Measurements from ENCODE around the gene SNRPD1.

The SNRPD1 gene

GRCh38 chr18:21599585-21600525, 12.3 kb upstream of the SNRPD1 start (continued):
- TF ChIP-seq ZNF155 (tag by site-specific recombination; IDR thresholded peaks at IDR 0.05) (no peak), SALL2 (tag by site-specific recombination; IDR thresholded peaks at IDR 0.05; ENCODE audit: borderline replicate concordance) (no peak), ATF2 (tag by site-specific recombination; IDR thresholded peaks at IDR 0.05; ENCODE audit: low read depth) (no peak), ZNF121 (tag by site-specific recombination; IDR thresholded peaks at IDR 0.05) (peak; percentile 35; the same call in 1 of the 2 replicates), BCL11A (tag by site-specific recombination; IDR thresholded peaks at IDR 0.05; ENCODE audit: low read depth) (no peak), MZF1 (tag by site-specific recombination; IDR thresholded peaks at IDR 0.05; ENCODE audit: borderline replicate concordance) (no peak), ZNF239 (tag by site-specific recombination; IDR thresholded peaks at IDR 0.05) (peak; percentile 57; the same call in 1 of the 2 replicates), ZBTB20 (tag by site-specific recombination; IDR thresholded peaks at IDR 0.05) (peak; percentile 79), ZNF311 (tag by site-specific recombination; IDR thresholded peaks at IDR 0.05; ENCODE audit: borderline replicate concordance) (no peak), ZBTB7A (tag by site-specific recombination; IDR thresholded peaks at IDR 0.05; ENCODE audit: low read depth) (0 out of 2 replicates have a peak, but pooled peaks have one; percentile 38), ZNF704 (tag by site-specific recombination; IDR thresholded peaks at IDR 0.05) (no peak), ZNF600 (tag by site-specific recombination; IDR thresholded peaks at IDR 0.05) (0 out of 2 replicates have a peak, but pooled peaks have one; percentile 81), ZNF776 (tag by site-specific recombination; IDR thresholded peaks at IDR 0.05; ENCODE audit: borderline replicate concordance) (no peak), PRDM4 (tag by site-specific recombination; IDR thresholded peaks at IDR 0.05) (no peak), PRDM1 (tag by site-specific recombination; IDR thresholded peaks at IDR 0.05) (no peak), ZNF558 (tag by site-specific recombination; IDR thresholded peaks at IDR 0.05) (no peak), KLF9 (tag by site-specific recombination; IDR thresholded peaks at IDR 0.05; ENCODE audit: low read depth) (peak; percentile 69; the same call in 1 of the 2 replicates), ZNF423 (tag by site-specific recombination; IDR thresholded peaks at IDR 0.05) (no peak), SCRT2 (tag by site-specific recombination; IDR thresholded peaks at IDR 0.05) (no peak), ZNF184 (tag by site-specific recombination; IDR thresholded peaks at IDR 0.05) (no peak), GLI4 (tag by site-specific recombination; IDR thresholded peaks at IDR 0.05) (0 out of 2 replicates have a peak, but pooled peaks have one; percentile 76), BCL11B (tag by site-specific recombination; IDR thresholded peaks at IDR 0.05; ENCODE audit: low read depth) (no peak), ZNF521 (tag by site-specific recombination; IDR thresholded peaks at IDR 0.05) (no peak), ZNF792 (tag by site-specific recombination; IDR thresholded peaks at IDR 0.05) (no peak), ZNF768 (tag by site-specific recombination; IDR thresholded peaks at IDR 0.05) (no peak), ZNF2 (tag by site-specific recombination; IDR thresholded peaks at IDR 0.05) (no peak; the same call in 1 of the 2 replicates)
- TF ChIP-seq, protein P1, sequence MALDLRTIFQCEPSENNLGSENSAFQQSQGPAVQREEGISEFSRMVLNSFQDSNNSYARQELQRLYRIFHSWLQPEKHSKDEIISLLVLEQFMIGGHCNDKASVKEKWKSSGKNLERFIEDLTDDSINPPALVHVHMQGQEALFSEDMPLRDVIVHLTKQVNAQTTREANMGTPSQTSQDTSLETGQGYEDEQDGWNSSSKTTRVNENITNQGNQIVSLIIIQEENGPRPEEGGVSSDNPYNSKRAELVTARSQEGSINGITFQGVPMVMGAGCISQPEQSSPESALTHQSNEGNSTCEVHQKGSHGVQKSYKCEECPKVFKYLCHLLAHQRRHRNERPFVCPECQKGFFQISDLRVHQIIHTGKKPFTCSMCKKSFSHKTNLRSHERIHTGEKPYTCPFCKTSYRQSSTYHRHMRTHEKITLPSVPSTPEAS (tag by site-specific recombination; IDR thresholded peaks at IDR 0.05) = no peak
- TF ChIP-seq, protein P2, sequence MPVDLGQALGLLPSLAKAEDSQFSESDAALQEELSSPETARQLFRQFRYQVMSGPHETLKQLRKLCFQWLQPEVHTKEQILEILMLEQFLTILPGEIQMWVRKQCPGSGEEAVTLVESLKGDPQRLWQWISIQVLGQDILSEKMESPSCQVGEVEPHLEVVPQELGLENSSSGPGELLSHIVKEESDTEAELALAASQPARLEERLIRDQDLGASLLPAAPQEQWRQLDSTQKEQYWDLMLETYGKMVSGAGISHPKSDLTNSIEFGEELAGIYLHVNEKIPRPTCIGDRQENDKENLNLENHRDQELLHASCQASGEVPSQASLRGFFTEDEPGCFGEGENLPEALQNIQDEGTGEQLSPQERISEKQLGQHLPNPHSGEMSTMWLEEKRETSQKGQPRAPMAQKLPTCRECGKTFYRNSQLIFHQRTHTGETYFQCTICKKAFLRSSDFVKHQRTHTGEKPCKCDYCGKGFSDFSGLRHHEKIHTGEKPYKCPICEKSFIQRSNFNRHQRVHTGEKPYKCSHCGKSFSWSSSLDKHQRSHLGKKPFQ (tag by site-specific recombination; IDR thresholded peaks at IDR 0.05) = no peak
- TF ChIP-seq, protein P3, sequence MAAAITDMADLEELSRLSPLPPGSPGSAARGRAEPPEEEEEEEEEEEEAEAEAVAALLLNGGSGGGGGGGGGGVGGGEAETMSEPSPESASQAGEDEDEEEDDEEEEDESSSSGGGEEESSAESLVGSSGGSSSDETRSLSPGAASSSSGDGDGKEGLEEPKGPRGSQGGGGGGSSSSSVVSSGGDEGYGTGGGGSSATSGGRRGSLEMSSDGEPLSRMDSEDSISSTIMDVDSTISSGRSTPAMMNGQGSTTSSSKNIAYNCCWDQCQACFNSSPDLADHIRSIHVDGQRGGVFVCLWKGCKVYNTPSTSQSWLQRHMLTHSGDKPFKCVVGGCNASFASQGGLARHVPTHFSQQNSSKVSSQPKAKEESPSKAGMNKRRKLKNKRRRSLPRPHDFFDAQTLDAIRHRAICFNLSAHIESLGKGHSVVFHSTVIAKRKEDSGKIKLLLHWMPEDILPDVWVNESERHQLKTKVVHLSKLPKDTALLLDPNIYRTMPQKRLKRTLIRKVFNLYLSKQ (tag by site-specific recombination; IDR thresholded peaks at IDR 0.05; ENCODE audit: borderline replicate concordance) = no peak
